Activated CD8-positive, alpha-beta memory T cell treated with anti-CD3 and anti-CD28 coated beads for 4 hours (primary cell): ENCODE measurements around the gene ROPN1.
"Not testable (repeated sequence)": the region's sequence is repeated elsewhere in the genome, so short reads cannot be mapped to it uniquely, and the experiment has no call there.

ENCODE experiments used
- DNase-seq, 2 donors: peaks; one replicate each; pipeline ENCODE4 v3.0.0-alpha.2; 2020; ENCODE audit warnings: low read depth in 2 of 2

The ROPN1 gene

DNA sequence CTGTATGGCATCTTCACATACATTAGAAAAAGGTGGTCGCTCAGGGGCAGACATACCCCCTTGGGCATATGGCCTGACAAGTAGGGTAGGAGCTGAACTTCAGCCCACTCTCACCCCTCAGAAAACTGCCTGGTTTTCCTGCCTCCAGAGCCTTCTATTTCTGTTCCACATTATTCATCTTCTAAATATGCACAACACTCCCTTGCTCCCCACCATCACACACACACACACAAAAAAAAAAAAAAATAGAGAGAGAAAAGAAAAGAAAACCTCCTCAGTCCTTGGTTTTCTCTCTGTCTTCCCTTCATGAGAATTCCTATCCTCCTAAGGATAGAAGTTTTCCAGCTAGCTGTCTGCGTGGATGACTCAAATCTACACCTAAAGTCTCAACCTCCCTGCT, 5.6 kb upstream of the ROPN1 start:
- no peak for DNase-seq

DNA sequence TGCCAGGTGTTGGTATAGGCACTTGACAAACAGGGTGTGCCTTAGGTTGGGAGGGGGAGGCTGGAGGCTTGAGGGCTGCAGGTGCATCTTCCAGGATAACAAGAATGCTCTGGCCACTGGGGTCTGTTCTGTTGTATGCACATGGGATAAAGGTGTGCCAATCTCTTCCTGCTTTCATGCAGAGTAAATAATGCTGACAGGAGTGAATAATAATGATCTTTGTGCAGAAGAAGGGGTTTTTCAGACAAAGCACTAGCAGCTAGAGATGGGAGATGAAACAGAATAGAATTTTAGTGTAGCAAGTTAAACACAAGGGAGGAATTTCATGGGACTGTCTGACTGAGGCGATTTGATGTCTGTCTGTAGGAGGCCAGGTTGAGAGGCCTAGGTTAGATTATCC, 1.9 kb upstream of the ROPN1 start:
- DNase-seq, result no peak

DNA sequence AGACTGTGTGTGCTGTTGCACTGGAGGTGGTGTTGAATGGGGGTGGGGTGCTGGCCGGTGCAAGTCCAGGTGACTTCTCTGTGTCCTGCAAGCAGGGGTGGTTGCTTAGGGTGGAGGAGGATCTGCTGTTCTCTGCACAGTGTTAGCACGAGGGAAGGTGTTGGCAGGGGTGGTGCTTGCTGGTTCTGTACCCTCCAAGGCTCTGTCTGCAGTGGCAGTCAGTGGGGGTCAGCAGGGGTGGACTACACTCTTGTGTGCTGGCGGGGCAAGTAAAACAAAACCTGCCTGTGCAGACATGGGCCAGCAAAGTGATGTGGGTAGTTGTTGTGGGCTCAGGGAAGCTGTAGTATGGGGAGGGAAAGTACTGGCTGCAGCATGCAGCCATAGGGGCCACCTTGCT, 5.5 kb downstream of the ROPN1 start:
- DNase-seq, result no peak

DNA sequence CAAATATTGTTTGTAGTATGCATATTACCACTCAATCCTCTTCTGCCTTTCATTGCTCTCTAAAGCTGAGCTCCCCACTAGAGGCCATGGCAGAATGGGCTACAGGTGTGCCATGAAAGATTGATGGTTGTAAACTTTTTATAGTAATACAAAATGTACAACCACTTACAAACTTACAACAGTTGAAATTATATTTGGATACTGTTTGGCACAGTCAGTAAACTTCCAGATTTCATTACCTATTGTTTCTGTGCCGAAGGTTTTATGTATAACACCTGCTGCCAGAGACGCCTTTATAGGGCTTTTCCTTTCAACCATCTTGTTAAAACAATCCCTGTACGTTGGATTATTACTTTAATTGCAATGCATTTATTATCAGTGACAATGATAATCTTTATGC, 7.0 kb downstream of the ROPN1 start:
- DNase-seq, result no peak

DNA sequence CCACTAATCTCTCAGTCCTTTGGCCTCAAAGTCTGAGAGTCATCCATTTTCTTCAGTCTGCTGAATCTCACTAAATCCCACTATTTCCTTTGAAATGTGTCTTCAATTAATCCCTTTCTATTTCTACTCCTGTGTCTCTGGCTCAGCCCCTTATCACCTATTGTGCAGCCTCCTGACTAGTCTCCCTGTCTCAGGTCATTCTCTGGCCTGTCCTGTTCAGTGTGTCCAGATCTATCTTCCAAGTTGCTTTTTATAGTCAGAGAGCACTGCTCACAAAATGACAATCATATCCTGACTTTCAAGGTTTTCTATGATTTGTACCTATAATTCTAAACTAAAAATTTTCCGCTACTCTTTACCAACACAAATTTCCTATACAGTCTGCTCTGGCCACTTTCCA, 7.6 kb downstream of the ROPN1 start:
- no peak for DNase-seq

DNA sequence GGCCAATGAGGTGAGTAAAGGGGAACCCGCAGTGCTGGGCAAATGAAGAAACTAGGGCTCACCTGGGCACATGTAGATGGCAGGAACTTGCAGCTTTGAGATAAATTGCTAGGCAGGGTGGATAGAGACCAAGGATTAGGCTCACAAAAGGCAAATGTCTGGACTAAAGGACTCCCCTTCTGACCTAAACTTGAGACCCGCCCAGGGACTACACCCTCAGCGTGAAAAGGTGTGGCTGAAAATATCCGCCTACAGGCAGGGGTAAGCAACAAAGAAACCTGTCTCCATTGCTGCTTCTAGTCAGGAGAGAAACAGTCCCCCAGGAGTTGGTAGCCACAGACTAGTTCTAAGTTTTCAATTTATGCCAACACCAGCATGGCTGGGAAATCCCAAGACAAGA, 10.6 kb downstream of the ROPN1 start:
- DNase-seq, result not testable (repeated sequence)

DNA sequence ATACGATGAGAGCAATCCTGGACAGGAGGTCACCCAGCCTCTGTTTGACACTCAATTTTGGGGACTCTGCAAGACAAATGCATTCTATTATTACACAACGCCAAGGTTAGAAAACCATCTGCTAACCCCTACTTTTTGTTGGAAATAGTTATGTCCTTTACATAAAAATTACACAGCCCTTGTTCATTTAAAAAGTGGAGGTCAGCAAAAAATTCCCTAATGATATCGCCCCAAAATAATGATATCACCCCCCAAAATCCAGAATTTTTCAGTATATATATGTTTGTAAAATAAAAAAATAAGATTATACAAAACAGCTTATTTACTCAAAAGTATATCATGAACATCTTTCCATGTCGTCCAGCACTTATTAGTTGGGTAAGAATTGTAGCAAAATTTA, 11.4 kb downstream of the ROPN1 start:
- no peak for DNase-seq

DNA sequence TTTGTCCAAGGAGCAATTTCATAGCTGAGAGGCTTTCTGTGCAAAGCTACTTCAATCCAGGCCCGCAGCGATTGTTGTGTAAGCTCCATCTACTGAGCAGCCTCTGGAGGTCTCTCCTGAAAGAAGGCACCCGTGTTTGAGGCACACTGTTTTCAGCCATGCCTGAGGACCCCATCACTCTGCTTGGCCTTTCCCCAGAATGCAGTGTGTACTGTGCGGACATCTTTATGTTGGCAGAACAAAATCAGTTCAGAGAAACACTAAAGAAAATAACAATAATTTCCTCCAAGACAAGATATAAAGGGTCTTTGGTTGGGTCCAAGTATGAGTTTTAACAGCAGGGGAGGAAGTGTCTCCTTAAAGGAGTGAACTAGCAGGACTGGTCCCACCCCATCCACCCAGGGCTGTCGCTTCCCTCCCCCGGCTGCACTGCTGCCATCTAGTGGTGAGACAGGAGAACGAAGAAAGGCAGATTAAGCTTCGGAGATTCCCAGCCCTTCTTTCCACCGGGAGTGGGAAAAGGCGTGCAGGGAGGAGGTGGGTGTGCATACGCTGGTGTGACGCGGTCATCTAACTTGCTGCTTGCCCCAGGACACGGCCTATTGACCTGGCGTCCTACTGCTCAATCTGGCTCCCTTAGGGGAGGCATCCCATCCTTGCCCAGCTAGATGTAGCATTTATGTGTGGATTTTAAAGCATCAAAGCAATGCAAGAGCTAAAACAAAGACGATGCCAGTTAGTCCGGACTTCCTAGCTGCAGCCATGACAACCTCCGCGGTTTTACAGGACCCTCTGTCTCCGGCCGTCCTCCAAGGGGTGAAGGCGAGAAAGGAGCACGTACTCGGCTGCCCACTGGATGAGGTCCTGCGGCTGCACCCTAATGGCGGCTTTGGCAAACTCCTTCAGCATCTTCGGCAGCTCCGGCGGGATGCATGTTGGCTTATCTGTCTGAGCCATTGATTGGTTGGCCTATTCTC, 12.1 kb downstream of the ROPN1 start:
- DNase-seq, result peak in 1 of 2 donors; percentile 7

DNA sequence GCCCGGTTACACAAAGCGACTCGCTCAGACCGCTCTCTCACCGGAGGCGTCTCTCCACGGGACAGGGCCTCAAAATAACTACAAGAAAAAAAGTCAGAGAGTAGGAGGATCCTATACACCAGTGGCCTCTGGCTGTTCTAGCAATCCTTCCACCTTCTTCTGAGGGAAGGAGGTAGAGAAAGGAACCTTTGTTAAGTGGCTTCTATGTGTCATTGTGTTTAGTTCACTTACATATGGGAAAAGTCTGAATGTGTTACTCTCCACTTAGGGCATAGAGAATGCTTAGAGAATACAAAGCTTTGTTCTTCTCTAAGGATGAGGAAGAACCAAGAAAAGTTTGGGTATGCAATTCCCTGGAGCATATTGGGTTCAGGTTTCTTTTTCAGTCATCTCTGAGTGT, 15.0 kb downstream of the ROPN1 start:
- DNase-seq, result not testable (repeated sequence)

DNA sequence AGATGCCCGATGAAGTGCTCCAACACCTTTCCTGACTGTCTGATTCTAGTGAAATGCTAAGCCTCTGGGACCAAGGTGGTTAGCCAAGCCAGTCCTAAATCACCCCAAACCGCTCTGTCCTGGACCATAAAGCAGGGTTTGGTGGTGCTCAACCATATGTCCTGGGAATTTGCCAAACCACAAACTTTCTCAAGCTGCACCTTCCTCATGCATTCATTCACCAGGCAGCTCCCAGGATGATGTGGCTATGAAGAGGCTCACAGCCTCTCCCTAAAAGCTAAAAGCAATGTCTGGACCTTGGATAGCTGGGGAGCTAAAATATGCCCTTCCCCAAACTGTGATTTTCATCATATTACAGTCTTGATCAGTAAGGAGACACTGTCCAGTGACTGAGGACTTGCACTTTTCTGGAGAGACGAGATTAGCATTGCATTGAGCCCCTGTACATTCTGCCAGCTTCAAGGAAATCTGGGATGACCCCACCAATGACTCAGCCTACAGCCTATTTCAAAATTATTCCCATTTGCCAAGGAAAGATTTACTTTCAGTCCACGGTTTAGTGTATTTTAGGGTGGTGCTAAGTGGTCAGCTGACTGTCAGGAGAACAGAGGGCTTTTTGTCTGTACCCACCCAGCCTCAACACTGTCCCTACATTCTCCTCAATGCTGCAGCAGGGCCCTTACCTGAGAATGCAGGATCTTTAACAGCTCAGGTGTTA, 15.6 kb downstream of the ROPN1 start:
- DNase-seq, result not testable (repeated sequence)

DNA sequence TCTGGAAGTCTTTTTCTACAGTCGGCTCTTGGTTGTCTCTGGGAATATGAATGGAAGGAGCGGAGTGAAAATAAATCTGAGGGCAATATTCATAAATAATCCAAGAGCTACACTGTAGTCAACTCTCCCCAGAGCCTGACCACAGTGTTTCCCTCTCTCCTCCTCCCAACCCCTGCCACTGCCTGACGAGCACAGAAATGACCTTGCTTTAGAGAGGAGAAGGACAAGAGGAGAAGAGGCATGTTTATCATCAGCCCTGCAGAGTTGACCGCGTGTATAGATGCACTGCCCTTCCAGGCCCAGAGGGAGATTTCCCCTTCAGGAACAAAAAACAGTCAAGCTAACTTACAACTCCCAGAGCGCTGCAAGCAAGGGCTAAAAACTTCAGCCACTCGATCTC, 16.9 kb downstream of the ROPN1 start:
- DNase-seq, result not testable (repeated sequence)

DNA sequence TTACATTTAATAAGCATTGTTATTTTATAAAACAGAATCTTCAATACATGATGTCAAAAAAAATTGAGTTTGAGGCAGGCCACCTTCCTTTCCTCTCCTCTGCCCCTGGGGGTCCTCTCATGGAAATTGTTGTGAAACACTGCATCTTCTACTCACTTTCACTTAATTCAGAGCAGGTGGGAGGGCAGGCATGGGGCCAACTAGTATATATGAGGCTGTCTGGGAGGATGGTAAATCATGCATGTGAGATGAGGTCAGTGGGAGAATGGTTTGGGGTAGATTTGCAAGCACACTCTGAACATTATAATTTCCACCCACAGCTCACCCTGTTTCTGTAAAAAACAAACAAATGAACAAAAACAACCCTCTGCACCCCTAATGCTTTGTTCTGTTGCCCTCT, 20.5 kb downstream of the ROPN1 start:
- DNase-seq, result no peak

DNA sequence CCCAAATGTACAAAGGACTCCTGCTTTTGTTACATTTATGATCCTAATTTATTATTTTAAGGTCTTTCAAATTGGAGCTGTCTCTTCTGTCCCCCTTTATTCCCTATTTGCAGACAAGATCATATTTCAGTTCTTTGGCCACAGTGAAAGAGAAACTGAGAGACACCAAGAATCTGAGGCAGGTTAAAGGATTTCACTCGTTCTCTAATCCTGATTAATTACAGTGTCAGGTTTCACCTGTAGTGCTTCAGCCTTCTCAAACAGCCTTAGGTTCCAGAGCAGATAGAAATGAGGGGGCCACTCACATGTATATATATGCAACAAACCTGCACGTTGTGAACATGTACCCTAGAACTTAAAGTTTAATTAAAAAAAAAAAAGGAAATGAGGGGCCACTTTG, 24.7 kb downstream of the ROPN1 start:
- not testable (repeated sequence) for DNase-seq

DNA sequence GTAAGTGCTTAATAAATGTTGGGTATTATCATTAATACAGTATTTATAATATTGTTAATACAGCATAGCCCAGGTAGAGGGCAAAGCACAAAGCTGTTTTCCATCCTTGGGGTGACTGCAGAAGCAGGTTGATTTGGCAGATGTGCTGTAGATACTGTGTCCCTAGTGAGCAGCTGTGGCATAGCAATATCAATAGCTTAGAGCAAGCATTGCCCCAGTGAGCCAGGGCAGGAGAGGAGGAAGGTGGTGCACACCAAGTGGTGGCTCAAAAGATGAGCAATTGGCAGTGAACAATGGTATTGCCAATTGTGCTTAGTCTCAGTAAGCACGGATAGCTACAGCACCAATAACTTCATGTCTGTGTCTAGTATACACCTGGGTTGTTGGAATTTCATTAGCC, 25.1 kb downstream of the ROPN1 start:
- DNase-seq, result not testable (repeated sequence)

DNA sequence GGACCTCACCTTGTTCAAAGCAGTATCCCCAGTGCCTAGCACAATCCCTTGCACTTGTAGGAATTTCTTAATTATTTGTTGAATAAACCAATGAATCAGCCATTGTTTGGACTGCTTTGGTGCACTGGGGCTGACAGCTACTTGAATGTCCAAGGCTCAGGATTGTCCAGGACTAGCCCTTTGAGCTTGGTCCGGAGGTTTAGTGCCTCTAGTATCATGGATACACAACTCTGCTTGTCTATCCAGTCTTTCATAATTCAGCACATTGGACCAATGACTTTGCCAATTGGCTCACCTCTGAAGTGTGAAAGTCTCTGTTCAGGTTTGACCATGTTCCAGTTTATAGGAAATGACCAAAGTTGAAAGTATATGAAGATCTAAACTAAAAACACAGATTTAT, 27.1 kb downstream of the ROPN1 start:
- not testable (repeated sequence) for DNase-seq

DNA sequence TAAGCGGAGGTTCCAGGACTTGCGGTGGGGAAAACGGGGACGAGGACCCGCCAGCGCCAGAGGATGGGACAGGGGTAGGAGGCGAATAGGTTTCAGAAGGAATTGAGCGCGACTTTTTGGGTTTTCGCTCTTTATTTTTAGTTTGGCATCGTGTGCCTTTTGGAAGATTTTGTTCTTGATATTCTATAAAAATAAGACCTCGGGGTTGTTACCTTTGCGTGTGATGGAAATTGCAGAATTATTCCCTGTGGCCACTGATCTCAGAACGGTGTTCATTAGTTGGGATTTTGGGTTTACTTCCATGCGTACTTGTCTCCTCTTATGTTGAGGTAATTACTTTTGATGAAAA, 30.4 kb downstream of the ROPN1 start:
- no peak for DNase-seq

DNA sequence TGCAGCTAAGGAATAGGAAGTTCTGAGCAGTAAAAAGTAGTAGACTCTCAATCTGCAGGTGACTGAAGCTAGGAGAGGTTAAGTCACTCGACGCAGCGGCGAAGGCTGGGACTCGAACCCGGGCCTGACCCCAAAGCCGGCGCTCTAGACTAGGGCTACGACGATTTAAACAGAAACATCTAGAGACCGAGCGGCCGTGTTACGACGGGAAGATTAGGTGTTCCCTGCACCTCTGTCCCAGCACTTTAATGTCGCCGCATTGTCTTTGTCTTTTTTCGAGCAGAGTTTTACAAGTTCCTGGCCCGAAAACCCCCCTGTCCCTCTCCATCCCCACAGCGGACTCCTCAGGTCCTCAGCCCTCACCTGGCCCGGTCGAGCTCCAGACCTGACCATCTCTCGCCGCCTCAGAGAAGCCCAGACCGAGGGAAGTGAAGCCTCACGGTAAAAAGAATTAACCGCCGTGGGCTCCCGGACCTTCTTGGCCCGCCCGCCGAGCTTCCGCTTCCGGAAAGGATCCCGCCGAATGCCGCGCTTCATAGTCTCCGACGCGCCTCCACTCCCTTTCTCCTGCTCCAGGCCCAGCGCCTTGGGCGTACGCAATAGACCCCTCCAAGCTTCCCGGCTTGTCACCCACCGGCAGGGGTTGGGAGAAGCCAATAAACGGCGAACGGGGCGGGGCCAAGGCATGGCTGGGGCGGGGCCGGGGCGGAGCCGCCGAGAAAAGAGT, 31.0 kb downstream of the ROPN1 start, which contains the start of gene CCDC14:
Gene CCDC14 (minus strand): TSS at position 449 of the 727 bp plus-strand sequence. CDS start 56 bp downstream, at position 393.
- peak; percentile 48 to 55 for DNase-seq

DNA sequence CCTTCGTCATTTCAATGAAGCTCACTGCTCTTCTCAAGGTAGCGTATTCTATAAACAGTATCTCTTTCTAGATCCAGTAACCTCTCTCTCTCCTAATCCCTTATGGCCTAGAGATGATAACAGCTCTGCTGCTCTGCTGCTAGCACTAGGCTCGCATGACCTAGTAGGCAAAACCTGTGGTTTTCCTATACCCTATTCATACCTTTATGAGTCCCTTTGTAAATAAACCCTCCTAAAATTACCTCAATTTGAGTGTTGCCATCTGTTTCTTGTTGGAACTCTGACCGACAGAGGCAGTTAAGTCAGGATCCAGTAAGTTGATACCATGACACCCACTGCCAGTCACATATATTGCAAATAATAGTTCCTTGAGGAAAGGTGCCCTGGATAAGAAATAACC, 38.2 kb downstream of the ROPN1 start:
- DNase-seq, result no peak

DNA sequence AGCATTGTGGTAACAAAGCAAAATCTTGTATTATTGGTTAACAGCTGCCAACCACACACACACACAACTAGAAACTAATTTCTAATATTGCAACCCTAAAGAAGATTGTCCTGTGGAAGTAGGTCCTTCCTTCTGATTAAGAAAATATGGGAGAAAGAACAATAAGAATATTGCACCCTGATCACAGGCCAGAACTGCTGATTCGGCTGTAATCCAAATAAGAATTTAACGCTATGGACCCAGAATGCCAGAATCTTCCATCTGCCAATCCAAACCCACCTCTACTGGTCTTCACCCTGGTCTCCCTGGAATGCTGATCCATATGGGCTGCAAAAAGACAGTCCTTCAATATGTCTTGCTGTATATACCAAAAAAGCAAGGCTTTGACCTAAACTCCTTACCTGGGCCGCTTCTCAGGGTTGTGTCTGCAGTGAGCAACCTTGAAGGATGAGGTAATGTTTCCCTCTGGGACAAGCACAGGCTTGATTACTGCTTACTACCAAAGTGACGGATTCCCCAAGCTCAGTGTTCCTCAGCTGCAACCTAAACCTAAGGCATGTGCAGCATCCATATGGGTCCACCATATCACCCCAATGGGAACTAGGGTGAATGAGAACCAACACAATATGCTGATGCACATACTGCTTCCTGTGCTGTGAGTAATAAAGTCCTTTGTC, 38.9 kb downstream of the ROPN1 start:
- no peak for DNase-seq

DNA sequence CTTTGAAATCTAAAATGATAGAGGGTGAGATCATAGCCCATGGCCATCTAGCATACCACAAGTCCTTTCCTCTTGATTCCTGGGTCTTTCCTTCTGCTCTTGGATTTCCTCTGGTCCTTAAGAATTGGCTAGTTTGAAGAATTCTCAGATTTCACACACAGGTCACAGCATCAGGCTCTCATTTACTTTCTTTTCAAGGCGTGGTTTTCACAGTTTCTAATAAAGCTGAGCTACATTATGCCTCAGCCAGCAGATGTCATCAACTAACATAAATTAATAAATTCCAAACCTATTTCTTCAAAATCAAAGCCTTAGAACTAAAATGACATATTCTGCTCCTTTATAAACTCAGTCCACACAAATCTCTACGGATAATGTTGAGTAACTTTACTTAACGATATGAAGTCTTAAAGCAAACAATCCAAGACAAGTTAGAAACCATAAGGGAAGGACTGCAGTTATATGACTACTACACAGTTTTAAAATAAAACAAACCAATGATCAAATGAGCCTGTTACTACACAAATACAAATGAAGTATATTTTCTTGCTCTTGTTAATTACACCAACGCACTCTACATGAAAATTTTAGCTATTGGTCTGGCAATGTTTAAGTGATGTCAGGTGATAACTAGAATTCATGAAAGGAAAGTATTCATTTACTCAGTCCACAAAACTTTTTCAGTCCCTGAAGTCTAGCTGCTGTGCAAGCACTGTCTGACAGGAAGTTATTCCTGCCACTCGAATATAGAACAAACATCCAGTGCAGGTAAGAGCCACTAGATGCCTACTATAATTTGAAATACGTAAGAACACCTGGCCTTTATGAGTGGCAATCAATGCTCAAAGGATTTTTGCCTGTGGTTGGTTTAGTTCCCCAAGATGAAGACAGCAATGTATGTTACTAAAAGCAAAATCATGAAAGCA, 40.1 kb downstream of the ROPN1 start:
- DNase-seq, result no peak

DNA sequence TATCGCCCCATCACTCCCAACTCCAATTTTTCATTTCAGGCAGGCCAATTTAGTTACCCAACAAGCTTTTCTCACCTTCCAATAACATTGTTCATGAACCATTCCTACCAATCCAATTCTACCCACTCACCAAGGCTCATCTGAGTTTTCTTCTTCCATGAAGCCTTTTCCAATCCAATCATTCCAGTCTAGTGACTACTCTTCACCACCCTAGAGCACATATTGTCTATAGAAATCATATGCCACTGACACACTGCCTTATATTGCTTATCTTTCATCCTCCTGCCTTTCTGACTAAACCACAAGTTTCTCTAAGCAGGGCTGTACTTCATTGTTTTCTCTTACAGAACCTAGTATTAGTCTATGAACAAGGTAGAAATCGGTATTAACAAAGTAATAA, 42.3 kb downstream of the ROPN1 start:
- no peak for DNase-seq
